DOHH2 (cell line): ENCODE measurements around the gene SPRR2B.
"Not testable (repeated sequence)": the region's sequence is repeated elsewhere in the genome, so short reads cannot be mapped to it uniquely, and the experiment has no call there.

Source experiments
- CTCF ChIP-seq: fragments of 200-600 bp; sonication (generic); IDR thresholded peaks from one replicate; pipeline ENCODE4 v1.5.1; 2014; ENCODE audit warnings: antibody characterized with exemption, mild to moderate bottlenecking, low read depth, low read length; ENCODE audit not compliant: poor library complexity, severe bottlenecking
- EZH2phosphoT487 ChIP-seq: fragments of 200-600 bp; sonication (generic); IDR thresholded peaks from 2 replicates; pipeline ENCODE4 v1.6.1; 2017; ENCODE audit warnings: borderline replicate concordance, mild to moderate bottlenecking, antibody characterized with exemption, low read length, moderate library complexity, mixed read lengths

- not testable (repeated sequence) for TF ChIP-seq CTCF, EZH2phosphoT487
These were observed 49.1 kb downstream of the SPRR2B start for GRCh38 chr1:153022340-153022739.
